ENCODE measurements around the gene INHBC.

Gene INHBC

DNA sequence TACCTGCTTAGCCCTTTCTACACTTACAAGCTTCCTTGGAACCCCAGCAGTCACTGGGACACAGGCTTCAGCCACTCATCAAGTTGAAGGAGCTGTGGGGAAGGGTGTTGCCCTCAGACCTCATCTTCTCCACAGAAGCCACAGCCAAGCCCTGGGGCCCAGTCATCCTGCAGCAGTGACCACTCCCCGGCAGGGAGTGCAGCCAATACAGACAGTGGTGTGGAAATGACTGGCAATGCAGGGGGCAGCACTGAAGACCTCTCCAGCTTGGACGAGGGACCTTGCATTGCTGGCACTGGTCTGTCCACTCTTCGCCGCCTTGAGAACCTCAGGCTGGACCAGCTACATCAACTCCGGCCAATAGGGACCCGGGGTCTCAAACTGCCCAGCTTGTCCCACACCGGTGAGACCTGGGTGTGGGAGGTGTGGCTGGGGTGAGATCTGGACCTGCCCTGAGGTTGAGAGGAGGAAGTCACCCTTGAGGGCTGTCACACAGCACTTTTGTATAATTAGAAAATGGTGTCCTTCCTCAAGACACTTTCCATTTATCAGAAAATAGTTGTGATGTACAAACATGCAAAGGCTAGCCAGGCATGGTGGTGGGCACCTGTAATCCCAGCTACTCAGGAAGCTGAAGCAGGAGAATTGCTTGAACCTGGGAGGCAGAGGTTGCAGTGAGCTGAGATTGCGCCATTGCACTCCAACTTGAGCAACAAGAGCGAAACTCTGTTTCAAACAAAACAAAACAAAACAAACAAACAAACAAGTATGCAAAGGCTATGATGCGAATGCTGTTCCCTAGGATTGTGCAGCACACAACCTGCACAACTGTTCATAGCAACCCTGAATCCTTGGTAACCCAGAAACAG is 34.9 kb downstream of the INHBC start:
- DNase-seq = no peak

DNA sequence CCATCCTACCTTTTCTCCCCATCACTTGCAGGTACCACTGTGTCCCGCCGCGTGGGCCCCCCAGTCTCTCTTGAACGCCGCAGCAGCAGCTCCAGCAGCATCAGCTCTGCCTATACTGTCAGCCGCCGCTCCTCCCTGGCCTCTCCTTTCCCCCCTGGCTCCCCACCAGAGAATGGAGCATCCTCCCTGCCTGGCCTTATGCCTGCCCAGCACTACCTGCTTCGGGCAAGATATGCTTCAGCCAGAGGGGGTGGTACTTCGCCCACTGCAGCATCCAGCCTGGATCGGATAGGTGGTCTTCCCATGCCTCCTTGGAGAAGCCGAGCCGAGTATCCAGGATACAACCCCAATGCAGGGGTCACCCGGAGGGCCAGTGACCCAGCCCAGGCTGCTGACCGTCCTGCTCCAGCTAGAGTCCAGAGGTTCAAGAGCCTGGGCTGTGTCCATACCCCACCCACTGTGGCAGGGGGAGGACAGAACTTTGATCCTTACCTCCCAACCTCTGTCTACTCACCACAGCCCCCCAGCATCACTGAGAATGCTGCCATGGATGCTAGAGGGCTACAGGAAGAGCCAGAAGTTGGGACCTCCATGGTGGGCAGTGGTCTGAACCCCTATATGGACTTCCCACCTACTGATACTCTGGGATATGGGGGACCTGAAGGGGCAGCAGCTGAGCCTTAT is 35.8 kb downstream of the INHBC start:
- DNase-seq = no peak

DNA sequence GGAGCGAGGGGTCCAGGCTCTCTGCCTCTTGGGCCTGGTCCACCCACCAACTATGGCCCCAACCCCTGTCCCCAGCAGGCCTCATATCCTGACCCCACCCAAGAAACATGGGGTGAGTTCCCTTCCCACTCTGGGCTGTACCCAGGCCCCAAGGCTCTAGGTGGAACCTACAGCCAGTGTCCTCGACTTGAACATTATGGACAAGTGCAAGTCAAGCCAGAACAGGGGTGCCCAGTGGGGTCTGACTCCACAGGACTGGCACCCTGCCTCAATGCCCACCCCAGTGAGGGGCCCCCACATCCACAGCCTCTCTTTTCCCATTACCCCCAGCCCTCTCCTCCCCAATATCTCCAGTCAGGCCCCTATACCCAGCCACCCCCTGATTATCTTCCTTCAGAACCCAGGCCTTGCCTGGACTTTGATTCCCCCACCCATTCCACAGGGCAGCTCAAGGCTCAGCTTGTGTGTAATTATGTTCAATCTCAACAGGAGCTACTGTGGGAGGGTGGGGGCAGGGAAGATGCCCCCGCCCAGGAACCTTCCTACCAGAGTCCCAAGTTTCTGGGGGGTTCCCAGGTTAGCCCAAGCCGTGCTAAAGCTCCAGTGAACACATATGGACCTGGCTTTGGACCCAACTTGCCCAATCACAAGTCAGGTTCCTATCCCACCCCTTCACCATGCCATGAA is 36.5 kb downstream of the INHBC start:
- no peak for DNase-seq

DNA sequence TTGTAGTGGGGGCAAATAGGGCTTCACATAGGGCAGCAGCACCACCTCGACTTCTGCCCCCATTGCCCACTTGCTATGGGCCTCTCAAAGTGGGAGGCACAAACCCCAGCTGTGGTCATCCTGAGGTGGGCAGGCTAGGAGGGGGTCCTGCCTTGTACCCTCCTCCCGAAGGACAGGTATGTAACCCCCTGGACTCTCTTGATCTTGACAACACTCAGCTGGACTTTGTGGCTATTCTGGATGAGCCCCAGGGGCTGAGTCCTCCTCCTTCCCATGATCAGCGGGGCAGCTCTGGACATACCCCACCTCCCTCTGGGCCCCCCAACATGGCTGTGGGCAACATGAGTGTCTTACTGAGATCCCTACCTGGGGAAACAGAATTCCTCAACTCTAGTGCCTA is 37.1 kb downstream of the INHBC start:
- no peak for DNase-seq

DNA sequence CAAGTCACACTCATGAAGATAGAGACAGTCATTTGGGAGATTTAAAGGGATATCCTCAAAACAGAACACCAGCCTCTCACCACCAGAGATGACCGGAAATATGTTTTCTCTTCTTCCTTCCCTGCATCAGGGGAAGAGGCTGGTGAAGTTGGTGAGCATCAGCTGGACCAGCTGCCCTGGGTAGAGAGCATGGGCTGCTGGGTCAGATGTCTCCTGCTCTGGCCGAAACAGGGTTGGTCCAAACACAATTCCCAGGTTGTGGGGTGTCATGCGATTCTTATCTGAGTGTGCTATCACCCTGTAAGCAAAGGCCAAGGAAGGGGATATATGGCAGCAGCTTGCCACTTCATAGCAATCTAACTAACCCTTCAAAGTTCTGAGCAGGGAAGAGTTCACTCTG is 37.8 kb downstream of the INHBC start:
- DNase-seq = no peak

DNA sequence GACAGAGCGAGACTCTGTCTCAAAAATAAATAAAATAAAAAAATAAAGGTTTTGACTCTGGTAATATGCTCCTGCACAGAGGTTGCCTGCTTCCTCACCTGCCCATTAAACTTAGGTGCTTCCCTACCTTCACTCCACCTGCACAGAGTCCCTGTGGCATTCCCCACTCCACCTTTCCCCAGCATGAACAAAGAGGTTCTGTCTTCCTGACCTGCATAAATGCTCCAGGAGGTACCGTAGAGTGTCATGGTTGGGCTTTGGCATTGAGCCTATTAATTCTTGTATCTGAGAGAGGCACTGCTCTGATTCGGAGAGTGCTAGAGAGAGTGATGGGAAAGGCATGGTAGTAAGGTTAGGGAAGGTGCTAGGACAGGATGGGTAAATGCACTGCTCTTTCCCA is 38.8 kb downstream of the INHBC start:
- no peak for DNase-seq

DNA sequence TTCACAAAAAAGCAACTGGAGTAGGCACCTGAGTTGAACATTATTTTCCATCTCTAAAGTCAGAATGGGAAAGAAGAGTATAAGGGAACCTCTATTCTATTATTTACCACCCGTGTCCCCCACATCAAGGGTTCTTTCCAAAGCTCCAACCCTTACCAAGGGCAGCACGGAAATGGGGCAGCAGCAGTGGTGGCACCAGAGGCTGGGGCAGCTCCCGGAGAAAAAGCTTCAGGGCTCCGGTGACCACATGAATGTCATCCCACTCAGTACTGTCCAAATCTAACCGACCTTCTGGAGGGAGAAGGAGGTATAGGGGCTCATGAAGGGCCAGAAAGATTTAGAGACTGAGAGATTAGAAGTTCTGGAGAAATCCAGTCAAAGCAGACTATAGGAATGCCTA is 39.3 kb downstream of the INHBC start:
- DNase-seq = no peak

DNA sequence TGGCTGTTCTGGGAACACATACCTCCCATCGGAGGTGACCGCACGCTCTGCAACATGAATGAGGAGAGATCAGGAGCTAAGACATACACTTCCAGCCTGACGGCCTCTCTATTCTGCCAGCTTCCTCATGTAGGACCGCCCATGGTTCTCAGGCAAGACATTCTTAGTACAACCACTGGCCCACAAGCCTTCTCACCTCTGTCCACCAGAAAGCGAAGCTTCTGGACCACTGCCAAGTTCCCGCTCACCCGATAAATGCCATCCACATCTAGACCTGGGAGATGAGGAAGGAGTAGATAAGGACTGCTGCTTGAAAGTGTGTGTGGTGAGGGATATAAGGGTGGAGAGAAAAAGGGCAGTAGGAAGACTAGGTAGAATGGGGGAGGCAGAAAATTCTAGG is 39.8 kb downstream of the INHBC start:
- no peak for DNase-seq

DNA sequence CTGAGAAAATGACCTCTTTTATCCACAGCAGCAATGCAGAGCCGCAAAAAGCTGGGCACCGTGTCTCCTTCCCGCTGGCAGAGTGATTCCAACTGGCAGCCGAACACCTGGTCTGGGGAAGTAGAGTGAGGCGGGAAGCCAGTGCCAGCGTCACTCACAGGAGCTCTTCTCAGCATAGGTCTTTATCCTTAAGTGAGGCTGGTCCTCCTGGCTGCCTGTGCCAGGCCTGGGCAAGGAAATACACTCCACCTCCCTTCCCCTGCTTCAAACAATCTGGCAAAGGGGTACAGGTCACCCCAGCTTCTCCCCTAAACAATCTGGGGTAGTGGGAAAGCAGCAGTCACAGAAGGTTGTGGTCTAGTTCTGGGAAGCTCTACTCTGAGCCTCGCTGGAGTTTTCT is 40.3 kb downstream of the INHBC start:
- DNase-seq = no peak

DNA sequence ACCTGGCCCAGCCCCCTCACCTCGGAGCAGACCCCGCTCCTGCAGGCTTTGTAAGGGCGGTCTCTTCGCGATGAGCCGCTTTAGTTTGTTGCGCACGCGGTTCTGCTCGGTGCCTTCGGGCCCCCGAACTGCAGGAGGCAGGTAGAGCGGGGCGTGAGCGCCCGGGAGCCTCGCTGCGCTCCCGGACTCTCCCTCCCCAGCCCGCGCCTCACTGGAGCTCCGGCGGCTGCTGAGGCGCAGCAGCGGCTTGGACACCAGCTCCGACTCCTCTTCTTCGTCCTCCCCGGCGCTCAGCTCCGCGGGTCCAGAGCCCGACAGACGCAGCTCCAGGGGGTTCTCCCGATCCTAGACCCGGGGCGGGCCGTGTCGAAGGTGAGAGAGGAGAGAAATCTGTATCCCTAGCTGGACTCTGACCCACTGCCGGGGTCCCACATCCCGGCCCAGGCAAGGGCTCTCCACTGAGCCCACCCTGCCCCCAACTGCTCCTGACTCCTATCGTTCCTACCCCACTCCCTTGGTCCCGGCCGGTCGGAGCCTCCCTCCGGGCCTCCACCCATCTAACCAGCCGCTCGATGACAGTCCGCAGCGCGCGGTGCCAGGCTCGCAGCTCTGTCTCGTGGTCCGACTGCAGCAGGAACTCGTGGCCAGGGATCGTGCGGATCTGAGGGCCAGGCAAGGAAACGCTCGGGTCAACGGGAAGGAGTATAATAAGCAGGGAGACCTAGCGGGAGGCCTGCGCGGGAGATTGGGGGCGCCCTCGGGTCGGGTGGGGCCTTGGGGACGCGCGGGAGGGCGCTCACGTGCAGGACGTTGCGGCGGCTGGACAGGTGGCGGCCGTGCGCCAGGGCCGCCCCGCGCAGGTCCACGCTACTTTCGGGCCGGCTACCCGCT is 40.9 kb downstream of the INHBC start:
- no peak for DNase-seq

DNA sequence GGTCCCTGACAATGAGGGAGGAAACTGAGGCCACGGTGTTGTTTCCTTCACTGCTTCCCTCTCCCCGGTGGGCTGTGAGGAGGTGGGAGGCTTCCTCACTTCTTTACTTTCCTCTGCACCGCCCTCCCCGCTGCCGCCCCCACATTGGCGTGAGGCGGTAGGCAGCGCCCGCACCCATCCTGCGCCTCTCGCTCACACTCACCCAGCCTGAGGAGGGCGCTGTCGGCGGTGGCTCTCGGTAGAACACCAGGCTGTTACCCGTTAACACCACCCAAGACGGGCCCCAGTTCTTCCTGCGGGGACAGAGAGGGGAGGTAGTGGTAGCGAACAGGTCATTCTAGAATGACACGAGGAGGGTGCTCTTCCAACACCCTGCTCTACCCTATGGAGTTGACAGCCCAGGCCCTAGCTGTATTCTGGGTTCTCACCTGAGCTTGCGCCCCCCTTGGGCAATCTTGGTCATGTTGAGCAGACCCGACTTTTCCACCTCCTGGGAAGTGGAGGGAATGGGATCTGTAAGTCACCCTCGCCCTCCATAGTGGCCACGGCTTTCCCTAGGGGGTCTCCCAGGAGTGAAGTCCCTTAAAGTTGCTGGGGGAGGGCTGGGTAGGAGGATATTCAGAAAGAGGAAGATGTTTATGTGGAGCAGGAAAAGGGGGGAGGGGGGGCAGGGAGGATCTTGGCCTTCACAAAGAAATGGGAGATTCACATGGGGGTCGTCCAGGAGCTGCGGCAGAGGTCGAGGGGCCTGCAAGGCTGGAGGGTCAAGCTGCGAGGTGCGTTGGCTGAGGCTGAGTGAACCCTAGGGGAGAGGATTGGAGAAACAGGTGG is 41.8 kb downstream of the INHBC start:
- DNase-seq = peak; percentile 19

DNA sequence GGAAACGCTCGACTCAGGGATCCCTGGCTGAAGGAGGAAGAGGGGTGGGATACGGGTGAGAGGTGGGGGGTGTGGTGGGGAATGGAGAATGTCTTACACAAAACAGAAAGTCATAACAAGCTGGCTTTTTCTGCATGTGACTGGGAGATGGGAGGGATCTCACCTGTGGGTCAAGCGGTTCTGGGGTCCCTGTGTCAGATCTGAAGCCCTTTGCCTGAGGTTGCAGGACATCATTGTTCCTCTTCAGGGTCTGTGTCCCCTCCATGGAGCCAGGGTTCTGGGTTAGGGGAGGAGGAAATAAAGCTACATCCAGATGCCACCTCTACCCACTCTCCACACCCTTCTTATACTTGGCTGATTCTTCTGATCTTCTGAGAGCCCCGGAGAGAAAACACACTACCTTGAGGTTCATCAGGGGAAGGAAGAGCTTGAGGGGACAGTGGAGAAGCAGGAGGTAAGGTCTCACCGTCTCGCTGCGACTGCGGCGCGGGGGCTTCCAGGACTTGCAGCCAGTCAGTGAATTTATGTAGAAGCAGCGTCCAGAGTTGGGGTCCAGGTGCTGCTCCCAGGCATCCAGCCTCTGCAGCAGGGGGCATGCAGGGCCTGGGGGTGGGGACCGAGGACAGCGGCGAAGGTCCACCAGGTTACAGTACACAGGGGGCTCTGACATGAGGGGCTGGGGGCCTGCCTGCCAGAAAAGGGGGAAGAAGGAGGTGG is 42.6 kb downstream of the INHBC start:
- no peak for DNase-seq

DNA sequence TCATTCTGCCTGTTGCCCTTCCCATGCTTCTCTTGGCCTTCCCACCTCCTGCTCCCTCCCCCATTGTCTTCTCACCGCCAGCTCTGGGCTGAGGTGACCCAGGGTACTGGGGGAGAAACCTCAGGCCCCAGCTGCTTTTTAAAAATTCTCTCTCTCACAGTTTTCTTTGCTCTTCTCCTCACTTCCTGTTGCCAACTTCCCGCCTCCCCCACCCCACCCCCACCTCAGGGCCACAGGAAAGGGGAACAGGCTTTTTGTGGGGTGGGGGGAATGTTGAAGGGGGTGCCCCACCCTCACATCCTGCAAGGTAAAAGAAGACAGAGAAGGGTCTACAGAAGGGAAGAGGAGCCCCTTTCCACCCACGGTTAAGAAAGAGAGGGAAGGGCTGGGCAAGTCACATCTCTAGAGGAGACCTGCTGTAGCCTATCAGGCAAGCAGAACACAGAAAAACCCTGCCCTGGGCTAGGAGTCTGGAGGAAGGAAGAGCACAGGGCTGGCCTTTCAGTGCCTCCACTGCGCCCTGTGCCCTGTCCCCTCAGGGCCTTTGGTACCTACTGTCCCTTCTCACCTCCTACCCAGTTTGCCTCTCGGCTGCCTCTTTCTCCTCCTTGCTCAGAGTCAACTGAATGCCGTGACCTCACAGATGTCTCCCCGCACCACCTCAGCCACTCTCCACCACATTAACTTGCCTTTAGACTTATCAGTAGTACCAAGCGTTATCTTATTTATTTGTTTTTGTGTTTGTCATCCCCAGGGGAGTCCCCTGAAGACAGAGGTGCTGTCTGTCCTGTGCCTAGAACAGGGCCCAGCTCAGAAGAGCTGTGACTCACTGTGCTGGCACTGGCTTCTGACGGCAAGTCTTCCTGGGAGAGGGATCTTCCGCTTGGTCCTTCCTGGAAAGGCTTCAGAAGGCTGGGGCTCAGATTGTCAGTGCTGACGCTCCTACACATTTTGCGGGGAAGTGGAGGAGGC is 43.4 kb downstream of the INHBC start:
- DNase-seq = peak; percentile 38

DNA sequence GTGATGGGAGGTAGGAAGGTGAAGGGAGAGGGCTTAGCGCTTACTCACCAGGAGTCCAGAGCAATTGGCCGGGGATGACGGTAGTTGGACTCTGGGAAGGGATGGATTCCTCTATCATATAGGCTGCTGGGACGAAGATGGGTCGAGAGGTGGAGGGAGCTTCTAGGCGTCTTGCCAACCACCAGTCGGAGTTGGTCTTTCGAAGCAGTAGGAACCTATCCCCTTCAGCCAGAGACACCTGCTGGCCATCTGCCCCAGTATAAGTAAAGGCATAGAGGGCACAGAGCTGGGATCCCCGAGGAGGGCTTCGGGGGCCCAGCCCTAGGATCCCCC is 44.4 kb downstream of the INHBC start:
- DNase-seq = no peak

DNA sequence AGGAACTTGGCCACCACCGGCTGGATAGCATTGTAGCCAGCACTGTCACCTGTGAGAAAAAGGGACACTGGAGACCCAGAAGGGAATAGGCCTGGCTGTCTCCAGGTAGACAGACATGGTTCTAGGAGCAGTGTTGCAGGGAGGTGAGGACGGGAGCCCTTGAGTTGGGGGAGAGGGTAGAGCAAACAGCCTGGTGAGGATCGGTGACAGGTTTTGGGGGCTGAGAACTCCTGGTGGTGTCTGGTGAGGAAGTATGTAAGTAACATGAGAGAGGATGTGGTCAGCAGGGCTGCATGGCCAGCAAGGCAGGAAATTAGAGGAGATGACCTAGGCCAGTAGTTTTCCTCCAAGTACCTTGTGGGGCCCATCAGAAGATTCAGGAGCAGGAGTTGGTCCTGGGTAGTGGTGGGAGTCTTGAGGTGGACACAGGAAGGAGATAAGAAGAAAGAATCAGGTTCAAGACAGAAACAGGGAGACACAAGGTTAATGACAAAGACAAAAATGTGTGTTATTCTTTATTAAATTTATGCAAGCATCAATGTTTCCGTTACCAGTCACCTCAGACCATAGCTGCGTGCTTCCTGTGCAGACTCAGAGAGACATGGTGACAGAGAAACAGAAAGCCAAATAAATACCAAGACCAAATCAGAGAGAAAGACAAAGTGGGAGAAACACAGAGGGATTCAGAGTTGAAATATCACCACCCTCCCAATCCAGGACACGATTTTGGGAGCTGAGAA is 45.0 kb downstream of the INHBC start, which contains the start of gene ARHGAP9:
TSS of gene ARHGAP9 (minus strand) at position 491 of the 740 bp plus-strand sequence. CDS start at position 31, 460 bp downstream.
- DNase-seq = no peak

DNA sequence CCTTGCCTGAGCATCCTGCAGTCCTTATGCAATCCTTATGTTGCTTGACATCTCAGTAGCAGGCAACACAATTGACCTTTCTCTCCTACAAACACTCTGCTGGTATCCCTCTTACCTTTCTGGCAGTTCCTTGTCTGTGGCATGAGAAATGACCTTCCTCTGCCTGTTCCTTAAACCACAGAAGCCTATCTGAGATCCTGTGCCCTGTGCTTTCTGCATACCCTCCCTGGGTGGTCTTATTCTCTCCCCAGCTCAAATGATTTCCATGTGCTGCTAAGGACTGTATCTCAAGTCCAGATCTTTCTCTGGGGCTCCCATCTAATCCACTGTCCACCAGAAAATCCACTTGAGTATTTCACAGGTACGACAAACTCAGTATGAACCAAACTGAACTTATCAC is 47.1 kb downstream of the INHBC start:
- DNase-seq = no peak

DNA sequence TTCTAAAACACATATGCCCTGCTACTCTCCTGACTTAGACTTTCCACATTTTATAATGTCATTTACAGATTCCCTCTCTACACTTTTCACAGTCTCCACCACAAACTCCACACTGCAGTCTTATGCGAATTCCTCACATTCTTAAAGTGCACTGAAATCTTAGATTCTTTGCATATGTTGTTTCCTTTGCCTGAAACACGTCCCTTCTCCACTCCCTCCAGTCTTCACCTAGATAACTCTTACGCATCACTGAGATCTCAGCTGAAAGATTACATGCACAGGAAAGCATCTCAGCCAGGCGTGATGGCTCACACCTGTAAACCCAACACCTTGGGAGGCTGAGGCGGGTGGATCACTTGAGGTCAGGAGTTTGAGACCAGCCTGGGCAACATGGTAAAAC is 48.9 kb downstream of the INHBC start:
- DNase-seq = no peak

DNA sequence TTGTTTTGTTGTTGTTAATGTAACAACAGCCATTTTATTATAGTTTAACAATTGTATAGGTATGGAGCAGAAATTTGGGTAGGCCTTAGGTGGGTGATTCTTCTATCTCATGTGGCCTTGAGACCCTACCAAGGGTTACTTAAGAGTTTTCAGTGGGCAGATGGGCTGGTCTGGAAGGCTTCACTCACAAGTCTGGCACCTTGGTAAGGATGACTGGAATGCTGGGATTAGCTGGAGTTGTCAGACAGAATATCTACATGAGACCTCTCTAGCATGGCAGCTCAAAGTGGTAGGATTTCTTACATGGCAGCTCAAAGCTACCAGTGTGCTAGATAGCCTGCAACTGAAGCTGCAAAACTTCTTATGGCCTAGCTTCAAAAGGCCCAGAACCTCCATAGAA is 51.1 kb downstream of the INHBC start:
- DNase-seq = no peak

DNA sequence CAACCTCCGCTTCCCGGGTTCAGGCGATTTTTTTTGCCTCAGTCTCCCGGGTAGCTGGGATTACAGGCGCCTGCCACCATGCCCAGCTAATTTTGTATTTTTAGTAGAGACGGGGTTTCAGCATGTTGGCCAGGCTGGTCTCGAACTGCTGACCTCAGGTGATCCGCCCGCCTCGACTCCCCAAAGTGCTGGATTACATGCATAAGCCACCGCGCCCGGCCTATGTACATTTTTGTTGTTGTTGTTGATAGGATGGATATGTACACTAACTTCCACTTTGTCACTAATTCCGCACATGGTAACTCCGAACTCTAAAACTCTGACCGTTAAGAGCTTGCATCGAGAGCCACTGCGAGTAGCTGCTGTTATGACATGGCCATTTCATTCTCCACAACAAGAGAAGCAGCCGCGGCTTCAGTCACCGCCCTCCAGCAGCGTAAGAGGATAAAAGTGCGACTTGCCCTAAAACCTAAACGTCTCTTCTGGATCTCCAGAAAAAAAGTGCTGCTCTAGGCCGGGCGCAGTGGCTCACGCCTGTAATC is 52.5 kb downstream of the INHBC start:
- no peak for DNase-seq

Data from GDM1 (cell line).